ENCODE measurements around the gene UPK3BL1.
A peak's percentile ranks its signal among the peaks of the same experiment; 100 is the strongest.
"Not testable (repeated sequence)": the region's sequence is repeated elsewhere in the genome, so short reads cannot be mapped to it uniquely, and the experiment has no call there.

The UPK3BL1 gene, protein sequence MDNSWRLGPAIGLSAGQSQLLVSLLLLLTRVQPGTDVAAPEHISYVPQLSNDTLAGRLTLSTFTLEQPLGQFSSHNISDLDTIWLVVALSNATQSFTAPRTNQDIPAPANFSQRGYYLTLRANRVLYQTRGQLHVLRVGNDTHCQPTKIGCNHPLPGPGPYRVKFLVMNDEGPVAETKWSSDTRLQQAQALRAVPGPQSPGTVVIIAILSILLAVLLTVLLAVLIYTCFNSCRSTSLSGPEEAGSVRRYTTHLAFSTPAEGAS

GRCh38 chr7:102642691-102643090, at the start of gene UPK3BL1:
Gene UPK3BL1, minus strand, starts transcription at chr7:102642791. Its CDS starts 50 bp downstream, at chr7:102642741.
- not testable (repeated sequence) for H3K36me3 ChIP-seq; H3K27ac ChIP-seq; H3K4me1 ChIP-seq (ENCODE audit: control insufficient read depth in 1 of 2, insufficient read depth in 1 of 2, low read depth in 1 of 2, low read length in 1 of 2); H3K4me3 ChIP-seq (ENCODE audit: low read depth in 1 of 2, low read length in 1 of 2); H3K9me3 ChIP-seq; H3K27me3 ChIP-seq

- not testable (repeated sequence) for H3K4me1 ChIP-seq (ENCODE audit: control insufficient read depth in 1 of 2, insufficient read depth in 1 of 2, low read depth in 1 of 2, low read length in 1 of 2); H3K36me3 ChIP-seq; H3K9me3 ChIP-seq; H3K4me3 ChIP-seq (ENCODE audit: low read depth in 1 of 2, low read length in 1 of 2); H3K27ac ChIP-seq; H3K27me3 ChIP-seq
Observed at GRCh38 chr7:102690602-102691001, 48.0 kb upstream of the UPK3BL1 start.

GRCh38 chr7:102689436-102690282, 47.1 kb upstream of the UPK3BL1 start:
- not testable (repeated sequence) for H3K4me3 ChIP-seq (ENCODE audit: low read depth in 1 of 2, low read length in 1 of 2); H3K9me3 ChIP-seq; H3K4me1 ChIP-seq (ENCODE audit: control insufficient read depth in 1 of 2, insufficient read depth in 1 of 2, low read depth in 1 of 2, low read length in 1 of 2); H3K27ac ChIP-seq; H3K27me3 ChIP-seq; H3K36me3 ChIP-seq

- H3K4me1 ChIP-seq (ENCODE audit: control insufficient read depth in 1 of 2, insufficient read depth in 1 of 2, low read depth in 1 of 2, low read length in 1 of 2); H3K27ac ChIP-seq; H3K9me3 ChIP-seq; H3K27me3 ChIP-seq; H3K4me3 ChIP-seq (ENCODE audit: low read depth in 1 of 2, low read length in 1 of 2); H3K36me3 ChIP-seq: not testable (repeated sequence)
Observed at GRCh38 chr7:102688299-102689036, 45.9 kb upstream of the UPK3BL1 start.

- not testable (repeated sequence) for H3K4me1 ChIP-seq (ENCODE audit: control insufficient read depth in 1 of 2, insufficient read depth in 1 of 2, low read depth in 1 of 2, low read length in 1 of 2); H3K27me3 ChIP-seq; H3K36me3 ChIP-seq; H3K4me3 ChIP-seq (ENCODE audit: low read depth in 1 of 2, low read length in 1 of 2); H3K9me3 ChIP-seq; H3K27ac ChIP-seq
Observed at GRCh38 chr7:102682560-102682959, 40.0 kb upstream of the UPK3BL1 start.

DNA sequence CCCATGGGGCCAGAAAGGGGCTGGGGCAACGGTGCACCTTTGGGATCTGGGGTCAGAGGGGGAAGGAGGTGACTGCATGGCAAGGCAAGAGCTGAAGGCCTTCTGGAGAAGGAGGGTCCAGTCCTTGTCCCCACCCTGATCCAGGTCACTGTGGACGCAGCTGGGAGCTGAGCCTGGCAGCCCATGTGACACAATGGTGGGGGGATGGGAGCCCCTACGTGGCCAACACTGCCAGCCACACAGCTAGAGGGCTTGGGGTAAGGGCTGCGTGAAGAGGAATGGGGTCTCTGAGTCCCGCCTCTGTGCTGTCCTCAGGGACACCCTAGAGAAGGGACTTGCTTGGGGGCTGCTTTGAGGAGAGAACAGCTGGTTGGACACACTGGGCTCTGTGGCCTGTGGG, 38.2 kb upstream of the UPK3BL1 start:
- not testable (repeated sequence) for H3K9me3 ChIP-seq; H3K27me3 ChIP-seq; H3K27ac ChIP-seq; H3K4me1 ChIP-seq (ENCODE audit: control insufficient read depth in 1 of 2, insufficient read depth in 1 of 2, low read depth in 1 of 2, low read length in 1 of 2); H3K4me3 ChIP-seq (ENCODE audit: low read depth in 1 of 2, low read length in 1 of 2); H3K36me3 ChIP-seq

- not testable (repeated sequence) for H3K27me3 ChIP-seq; H3K36me3 ChIP-seq; H3K9me3 ChIP-seq; H3K4me1 ChIP-seq (ENCODE audit: control insufficient read depth in 1 of 2, insufficient read depth in 1 of 2, low read depth in 1 of 2, low read length in 1 of 2); H3K4me3 ChIP-seq (ENCODE audit: low read depth in 1 of 2, low read length in 1 of 2); H3K27ac ChIP-seq
Observed at GRCh38 chr7:102675545-102675944, 33.0 kb upstream of the UPK3BL1 start.

DNA sequence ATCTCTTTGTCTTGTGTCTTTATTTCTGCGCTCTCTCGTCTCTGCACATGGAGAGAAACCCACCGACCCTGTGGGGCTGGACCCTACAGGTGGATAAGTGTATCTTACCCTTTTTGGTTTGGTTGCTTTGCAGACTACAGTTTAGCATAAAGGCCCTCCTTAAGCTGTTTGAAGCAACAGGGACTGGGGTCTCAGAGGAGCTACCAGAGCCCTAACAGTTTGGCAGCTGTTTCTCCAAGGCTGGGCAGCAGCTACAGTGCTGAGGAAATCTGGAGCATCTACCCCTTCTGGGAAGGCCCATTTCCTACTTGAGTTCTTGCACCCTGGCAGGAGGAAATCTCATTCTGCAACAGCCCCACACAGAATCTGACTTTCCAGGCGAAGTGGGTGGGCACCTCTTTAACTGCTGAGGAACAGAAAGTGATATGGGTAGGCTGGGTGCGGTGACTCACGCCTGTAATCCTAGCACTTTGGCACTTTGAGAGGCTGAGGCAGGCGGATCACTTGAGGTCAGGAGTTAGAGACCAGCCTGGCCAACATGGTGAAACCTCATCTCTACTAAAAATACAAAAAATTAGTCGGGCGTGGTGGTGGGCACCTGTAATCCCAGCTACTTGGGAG, 31.0 kb upstream of the UPK3BL1 start:
- not testable (repeated sequence) for H3K9me3 ChIP-seq; H3K4me1 ChIP-seq (ENCODE audit: control insufficient read depth in 1 of 2, insufficient read depth in 1 of 2, low read depth in 1 of 2, low read length in 1 of 2); H3K4me3 ChIP-seq (ENCODE audit: low read depth in 1 of 2, low read length in 1 of 2); H3K27ac ChIP-seq; H3K36me3 ChIP-seq; H3K27me3 ChIP-seq

DNA sequence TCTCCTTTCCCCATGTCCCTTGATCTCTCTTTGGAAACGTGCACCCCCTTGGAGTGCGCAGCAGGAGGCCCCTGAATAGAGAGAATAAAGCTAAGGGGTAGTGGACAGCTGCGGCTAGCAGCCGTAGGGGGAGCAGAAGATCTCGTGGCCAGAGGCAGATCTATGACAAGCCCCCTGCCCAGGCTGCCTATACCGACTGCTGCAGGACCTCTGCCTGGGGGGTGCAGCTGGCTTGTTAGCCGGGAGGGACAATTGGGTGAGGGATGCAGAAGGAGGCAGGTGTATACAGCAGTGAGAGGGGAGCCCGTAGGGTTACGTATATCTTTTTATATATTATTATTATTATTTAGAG, 29.3 kb upstream of the UPK3BL1 start:
- not testable (repeated sequence) for H3K4me1 ChIP-seq (ENCODE audit: control insufficient read depth in 1 of 2, insufficient read depth in 1 of 2, low read depth in 1 of 2, low read length in 1 of 2); H3K27me3 ChIP-seq; H3K36me3 ChIP-seq; H3K27ac ChIP-seq; H3K9me3 ChIP-seq
- H3K4me3 ChIP-seq (ENCODE audit: low read depth in 1 of 2, low read length in 1 of 2): peak overlapping the region in 1 of 2 experiments; percentile 54

- not testable (repeated sequence) for H3K4me1 ChIP-seq (ENCODE audit: control insufficient read depth in 1 of 2, insufficient read depth in 1 of 2, low read depth in 1 of 2, low read length in 1 of 2); H3K9me3 ChIP-seq; H3K27ac ChIP-seq; H3K27me3 ChIP-seq; H3K36me3 ChIP-seq
- H3K4me3 ChIP-seq (ENCODE audit: low read depth in 1 of 2, low read length in 1 of 2): peak within 1 kb of the TSS; percentile 46 to 54
Observed at GRCh38 chr7:102671166-102671955, 28.8 kb upstream of the UPK3BL1 start, which contains the start of gene POLR2J2. Gene POLR2J2, minus strand, starts transcription at chr7:102671663. Its CDS starts 62 bp downstream, at chr7:102671601.

DNA sequence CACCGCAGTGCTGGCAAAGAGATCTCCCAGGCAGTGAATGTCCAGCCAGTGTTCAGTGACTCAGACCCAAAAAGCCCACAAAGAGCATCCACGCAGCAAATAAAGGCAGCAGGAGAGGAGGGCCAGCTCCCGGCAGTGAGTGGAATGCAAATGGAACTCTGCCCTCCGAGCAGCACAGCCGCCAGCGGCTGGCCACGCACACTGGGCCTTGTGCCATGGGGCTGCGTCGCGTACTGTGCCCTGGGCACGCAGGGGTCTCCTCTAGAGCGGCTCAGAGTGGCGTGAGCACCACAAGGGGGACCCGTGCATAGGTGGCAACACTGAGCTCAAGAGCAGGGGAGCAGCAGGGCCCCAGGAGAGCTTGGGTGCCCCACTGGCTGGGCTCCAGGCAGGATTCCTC, 24.9 kb upstream of the UPK3BL1 start:
- not testable (repeated sequence) for H3K4me3 ChIP-seq (ENCODE audit: low read depth in 1 of 2, low read length in 1 of 2); H3K27me3 ChIP-seq; H3K36me3 ChIP-seq; H3K4me1 ChIP-seq (ENCODE audit: control insufficient read depth in 1 of 2, insufficient read depth in 1 of 2, low read depth in 1 of 2, low read length in 1 of 2); H3K9me3 ChIP-seq; H3K27ac ChIP-seq

DNA sequence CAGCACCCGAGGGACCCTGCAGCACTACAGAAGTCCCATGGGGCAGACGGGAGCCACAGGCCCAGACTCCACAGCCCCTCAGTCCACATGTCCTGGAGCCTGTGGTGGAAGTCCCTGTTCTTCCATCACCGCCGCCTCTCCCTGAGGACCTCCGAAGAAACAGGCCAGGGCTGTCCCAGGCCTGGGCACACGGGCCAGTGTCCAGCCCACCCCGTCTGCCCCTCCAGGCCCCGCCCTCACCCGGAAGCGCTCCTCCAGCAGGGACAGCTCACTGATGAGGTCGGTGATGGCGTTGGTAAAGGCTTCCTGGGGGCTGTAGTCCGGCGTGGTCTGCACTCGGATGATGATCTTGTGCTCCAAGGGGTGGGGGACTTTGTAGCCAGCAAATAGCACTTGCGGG, 24.3 kb upstream of the UPK3BL1 start:
- H3K9me3 ChIP-seq; H3K27me3 ChIP-seq; H3K4me3 ChIP-seq (ENCODE audit: low read depth in 1 of 2, low read length in 1 of 2); H3K4me1 ChIP-seq (ENCODE audit: control insufficient read depth in 1 of 2, insufficient read depth in 1 of 2, low read depth in 1 of 2, low read length in 1 of 2); H3K27ac ChIP-seq; H3K36me3 ChIP-seq: not testable (repeated sequence)

- not testable (repeated sequence) for H3K4me3 ChIP-seq (ENCODE audit: low read depth in 1 of 2, low read length in 1 of 2); H3K4me1 ChIP-seq (ENCODE audit: control insufficient read depth in 1 of 2, insufficient read depth in 1 of 2, low read depth in 1 of 2, low read length in 1 of 2); H3K9me3 ChIP-seq; H3K27me3 ChIP-seq; H3K27ac ChIP-seq; H3K36me3 ChIP-seq
Observed at GRCh38 chr7:102664765-102665164, 22.2 kb upstream of the UPK3BL1 start.
